Jurkat, Clone E6-1 (cell line): ENCODE data around the gene CHMP1A.
A peak's percentile ranks its signal among the peaks of the same experiment; 100 is the strongest.
"Not testable (repeated sequence)": the region's sequence is repeated elsewhere in the genome, so short reads cannot be mapped to it uniquely, and the experiment has no call there.

ENCODE experiments used
- DNase-seq: peaks from one replicate; pipeline ENCODE4 v3.0.0-alpha.2; 2011; ENCODE audit warnings: low read depth, low spot score
- H3K4me3 ChIP-seq: 2 replicates; pipeline ENCODE4 v1.5.1; 2011; ENCODE audit warnings: mild to moderate bottlenecking, low read length, control low read depth, moderate library complexity

Gene CHMP1A

GRCh38 chr16:89667633-89668032 lies 10.1 kb upstream of the CHMP1A start:
- no peak overlapping the region for H3K4me3 ChIP-seq
- DNase-seq = no peak

- H3K4me3 ChIP-seq, DNase-seq: not testable (repeated sequence)
Observed at GRCh38 chr16:89667000-89667399, 9.5 kb upstream of the CHMP1A start.

GRCh38 chr16:89664238-89664637 lies 6.7 kb upstream of the CHMP1A start:
- DNase-seq, H3K4me3 ChIP-seq: not testable (repeated sequence)

- DNase-seq = no peak
- no peak overlapping the region for H3K4me3 ChIP-seq
Observed at GRCh38 chr16:89661215-89661614, 3.7 kb upstream of the CHMP1A start.

GRCh38 chr16:89660146-89660545 lies 2.6 kb upstream of the CHMP1A start:
- no peak overlapping the region for H3K4me3 ChIP-seq
- no peak for DNase-seq

- peak overlapping the region; percentile 97 for H3K4me3 ChIP-seq
- no peak for DNase-seq
Observed at GRCh38 chr16:89658221-89658879, 842 bp upstream of the CHMP1A start.

GRCh38 chr16:89656435-89657121 lies 930 bp downstream of the CHMP1A start:
- DNase-seq = no peak
- H3K4me3 ChIP-seq = peak overlapping the region; percentile 97

- no peak for DNase-seq
- no peak overlapping the region for H3K4me3 ChIP-seq
Observed at GRCh38 chr16:89655062-89655643, 2.4 kb downstream of the CHMP1A start.

GRCh38 chr16:89653656-89654295 lies 3.7 kb downstream of the CHMP1A start:
- no peak for DNase-seq
- H3K4me3 ChIP-seq = no peak overlapping the region

- no peak overlapping the region for H3K4me3 ChIP-seq
- DNase-seq = no peak
Observed at GRCh38 chr16:89651584-89651983, 5.9 kb downstream of the CHMP1A start.

- H3K4me3 ChIP-seq = no peak overlapping the region
- no peak for DNase-seq
Observed at GRCh38 chr16:89646906-89647305, 10.6 kb downstream of the CHMP1A start.

- DNase-seq = no peak
- H3K4me3 ChIP-seq = no peak overlapping the region
Observed at GRCh38 chr16:89646270-89646669, 11.2 kb downstream of the CHMP1A start.

- DNase-seq = no peak
- no peak overlapping the region for H3K4me3 ChIP-seq
Observed at GRCh38 chr16:89645122-89645521, 12.4 kb downstream of the CHMP1A start.

GRCh38 chr16:89643769-89644300 lies 13.7 kb downstream of the CHMP1A start:
- no peak for DNase-seq
- H3K4me3 ChIP-seq = no peak overlapping the region

- H3K4me3 ChIP-seq = no peak overlapping the region
- no peak for DNase-seq
Observed at GRCh38 chr16:89642574-89642973, 14.9 kb downstream of the CHMP1A start.

GRCh38 chr16:89641458-89642119 lies 15.9 kb downstream of the CHMP1A start:
- no peak overlapping the region for H3K4me3 ChIP-seq
- DNase-seq = no peak

- H3K4me3 ChIP-seq = no peak overlapping the region
Observed at GRCh38 chr16:89639385-89639784, 18.1 kb downstream of the CHMP1A start.

GRCh38 chr16:89638455-89638854 lies 19.1 kb downstream of the CHMP1A start:
- no peak for DNase-seq
- H3K4me3 ChIP-seq = no peak overlapping the region

More at GRCh38 chr16:89639385-89639784, 18.1 kb downstream of the CHMP1A start:
- no peak for DNase-seq

- DNase-seq = no peak
- no peak overlapping the region for H3K4me3 ChIP-seq
Observed at GRCh38 chr16:89637379-89637778, 20.1 kb downstream of the CHMP1A start.
